WTC11 (cell line): ENCODE data around the gene ATG101. TPM values are rescaled to one million over a fixed set of nuclear protein-coding genes. Genes with fewer than 3 reads are reported as not detected.

Experiments
- ATAC-seq: fragments of 200-7000 bp; cut with Tn5 transposase; 2 replicates; pipeline ENCODE4 v1.10.0; 2021; ENCODE audit warnings: mild to moderate bottlenecking, moderate library complexity
- CTCF ChIA-PET: fragments of 300-600 bp; sonication (Branson Sonifier 250); formaldehyde crosslinking; loops from one replicate; lab custom pipeline; 2021; ENCODE audit warnings: antibody characterized with exemption; lab: Charles Lee
- POLR2A ChIA-PET: fragments of 350-600 bp; sonication (Branson Sonifier 250); formaldehyde crosslinking; loops from one replicate; lab custom pipeline; 2021; ENCODE audit warnings: antibody characterized with exemption; lab: Charles Lee
- DNase-seq: peaks from one replicate; pipeline ENCODE4 v3.0.0; 2021; ENCODE audit warnings: low spot score
- H3K27ac Mint-ChIP-seq: 2 replicates; pipeline ENCODE4 v1.8.0; 2021; ENCODE audit warnings: mixed read lengths
- H3K27me3 Mint-ChIP-seq: 2 replicates; pipeline ENCODE4 v1.8.0; 2021; ENCODE audit warnings: low read depth, mild to moderate bottlenecking, moderate library complexity, mixed read lengths
- H3K36me3 Mint-ChIP-seq: 2 replicates; pipeline ENCODE4 v1.8.0; 2021; ENCODE audit warnings: mixed read lengths
- H3K4me1 Mint-ChIP-seq: 2 replicates; pipeline ENCODE4 v1.8.0; 2022; ENCODE audit warnings: mixed read lengths
- H3K4me3 Mint-ChIP-seq: 2 replicates; pipeline ENCODE4 v1.8.0; 2021; ENCODE audit warnings: mild to moderate bottlenecking, moderate library complexity, mixed read lengths
- H3K9me3 Mint-ChIP-seq: 2 replicates; pipeline ENCODE4 v1.8.0; 2021; ENCODE audit warnings: mixed read lengths
- ATF1 ChIP-seq: sonication (generic); formaldehyde crosslinking; IDR thresholded peaks from 2 replicates; pipeline ENCODE4 v1.8.1; 2023; ENCODE audit warnings: mild to moderate bottlenecking, moderate library complexity, missing genetic modification reagents
- ATF2 ChIP-seq: sonication (generic); formaldehyde crosslinking; IDR thresholded peaks from 2 replicates; pipeline ENCODE4 v1.8.1; 2022; ENCODE audit warnings: low read depth, missing genetic modification reagents, borderline replicate concordance
- ATF6 ChIP-seq: sonication (generic); formaldehyde crosslinking; IDR thresholded peaks from 2 replicates; pipeline ENCODE4 v1.8.1; 2023; ENCODE audit warnings: mild to moderate bottlenecking, missing genetic modification reagents
- ETV6 ChIP-seq: sonication (generic); formaldehyde crosslinking; IDR thresholded peaks from 2 replicates; pipeline ENCODE4 v1.8.1; 2022; ENCODE audit warnings: mild to moderate bottlenecking, missing genetic modification reagents
- FOXK1 ChIP-seq: sonication (generic); formaldehyde crosslinking; IDR thresholded peaks from 2 replicates; pipeline ENCODE4 v1.8.0; 2022; ENCODE audit warnings: mild to moderate bottlenecking, moderate library complexity, missing genetic modification reagents
- FOXP1 ChIP-seq: sonication (generic); formaldehyde crosslinking; IDR thresholded peaks from 2 replicates; pipeline ENCODE4 v1.8.0; 2022; ENCODE audit warnings: missing genetic modification reagents, mild to moderate bottlenecking, moderate library complexity, borderline replicate concordance
- GRHL2 ChIP-seq: fragments of 250-450 bp; sonication (Bioruptor Pico); IDR thresholded peaks from 2 replicates; pipeline ENCODE4 v1.8.0; 2022; ENCODE audit warnings: mild to moderate bottlenecking, moderate library complexity; ENCODE audit not compliant: insufficient replicate concordance, severe bottlenecking
- HMGA2 ChIP-seq: fragments of 250-450 bp; sonication (Bioruptor Pico); IDR thresholded peaks from 2 replicates; pipeline ENCODE4 v1.4.0; 2021; ENCODE audit warnings: mild to moderate bottlenecking, moderate library complexity
- HMGXB4 ChIP-seq: sonication (generic); formaldehyde crosslinking; IDR thresholded peaks from 2 replicates; pipeline ENCODE4 v1.8.1; 2023; ENCODE audit warnings: mild to moderate bottlenecking, moderate library complexity, missing genetic modification reagents
- MAX ChIP-seq: sonication (generic); formaldehyde crosslinking; IDR thresholded peaks from 2 replicates; pipeline ENCODE4 v1.8.0; 2022; ENCODE audit warnings: mild to moderate bottlenecking, missing genetic modification reagents
- NFYB ChIP-seq: sonication (generic); formaldehyde crosslinking; conservative IDR thresholded peaks from 2 replicates; pipeline ENCODE4 v1.8.0; 2022; ENCODE audit warnings: low read depth, missing genetic modification reagents
- NR3C1 ChIP-seq: sonication (generic); formaldehyde crosslinking; conservative IDR thresholded peaks from 2 replicates; pipeline ENCODE4 v1.8.1; 2023; ENCODE audit warnings: low read depth, mild to moderate bottlenecking, missing genetic modification reagents
- PRDM15 ChIP-seq: sonication (generic); formaldehyde crosslinking; IDR thresholded peaks from 2 replicates; pipeline ENCODE4 v1.8.0; 2022; ENCODE audit warnings: missing genetic modification reagents
- RORB ChIP-seq: fragments of 250-450 bp; sonication (Bioruptor Pico); IDR thresholded peaks from 2 replicates; pipeline ENCODE4 v1.9.0; 2021; ENCODE audit warnings: mild to moderate bottlenecking
- TEAD1 ChIP-seq: sonication (generic); formaldehyde crosslinking; IDR thresholded peaks from 2 replicates; pipeline ENCODE4 v1.8.0; 2022; ENCODE audit warnings: mild to moderate bottlenecking, missing genetic modification reagents
- ZNF219 ChIP-seq: sonication (generic); formaldehyde crosslinking; IDR thresholded peaks from 2 replicates; pipeline ENCODE4 v1.8.0; 2023; ENCODE audit warnings: missing genetic modification reagents, mild to moderate bottlenecking, borderline replicate concordance
- total RNA-seq: library from RNA; stranded (reverse); gene quantifications from 3 replicates; pipeline ENCODE4 v1.2.3, GENCODE V29; 2021
- TF ChIP-seq, protein P1 (sequence below): sonication (generic); formaldehyde crosslinking; conservative IDR thresholded peaks from 2 replicates; pipeline ENCODE4 v1.8.1; 2022; ENCODE audit warnings: mild to moderate bottlenecking, missing genetic modification reagents
- TF ChIP-seq, protein P2 (sequence below): sonication (generic); formaldehyde crosslinking; IDR thresholded peaks from 2 replicates; pipeline ENCODE4 v1.8.1; 2023; ENCODE audit warnings: mild to moderate bottlenecking, missing genetic modification reagents, moderate library complexity

ATG101 gene
- total RNA-seq, 1 experiment from 2014 or later, result 52.1 TPM

- DNase-seq (peak; percentile 74), ATAC-seq (0 out of 2 replicates have a peak, but pooled peaks have one; percentile 3)
- ChIA-PET POLR2A (interaction anchor here (1.0 to 2.7 kb wide), 3 partner anchors 11 to 33 kb away, joined by 3 to 11 read pairs (median 4); partner anchors contain the start of genes ATG101 and NR4A1), CTCF (interaction anchor here (0.6 to 7.1 kb wide), 9 partner anchors 12 to 128 kb away, joined by 3 to 130 read pairs (median 5); partner anchors contain the start of genes ATG101 and SMIM41)
- Mint-ChIP-seq H3K9me3 (no peaks in the 10 kb centered on the region), H3K27me3 (peaks cover 45% of the 10 kb centered on the region), H3K36me3 (no peaks in the 10 kb centered on the region), H3K4me1 (peaks cover 33% of the 10 kb centered on the region)
- TF ChIP-seq, protein P1, sequence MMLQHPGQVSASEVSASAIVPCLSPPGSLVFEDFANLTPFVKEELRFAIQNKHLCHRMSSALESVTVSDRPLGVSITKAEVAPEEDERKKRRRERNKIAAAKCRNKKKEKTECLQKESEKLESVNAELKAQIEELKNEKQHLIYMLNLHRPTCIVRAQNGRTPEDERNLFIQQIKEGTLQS (CRISPR knock-in tag), result no peak
- TF ChIP-seq, protein P2, sequence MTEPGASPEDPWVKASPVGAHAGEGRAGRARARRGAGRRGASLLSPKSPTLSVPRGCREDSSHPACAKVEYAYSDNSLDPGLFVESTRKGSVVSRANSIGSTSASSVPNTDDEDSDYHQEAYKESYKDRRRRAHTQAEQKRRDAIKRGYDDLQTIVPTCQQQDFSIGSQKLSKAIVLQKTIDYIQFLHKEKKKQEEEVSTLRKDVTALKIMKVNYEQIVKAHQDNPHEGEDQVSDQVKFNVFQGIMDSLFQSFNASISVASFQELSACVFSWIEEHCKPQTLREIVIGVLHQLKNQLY, result no peak
- peak; percentile 53; the same call in 1 of the 2 replicates for TF ChIP-seq HMGXB4
- TF ChIP-seq GRHL2 (CRISPR knock-in tag), result no peak
- TF ChIP-seq NR3C1, result no peak
- TF ChIP-seq PRDM15 (CRISPR knock-in tag), result no peak
- no peak for TF ChIP-seq ATF6 (CRISPR knock-in tag)
- TF ChIP-seq, all 79 proteins: peak for 1
- peak overlapping the region; percentile 81 for H3K4me3 Mint-ChIP-seq
- no peak overlapping the region for H3K27ac Mint-ChIP-seq
Measured at GRCh38 chr12:52037248-52037861, 32.4 kb upstream of the ATG101 start.

GRCh38 chr12:52038447-52038846 lies 31.3 kb upstream of the ATG101 start:
- no peak for TF ChIP-seq FOXK1
- TF ChIP-seq NFYB (CRISPR knock-in tag), result no peak
- TF ChIP-seq FOXP1, result no peak
- TF ChIP-seq TEAD1 (CRISPR knock-in tag), result no peak
- no peak for TF ChIP-seq ATF6 (CRISPR knock-in tag)
- no peak for TF ChIP-seq RORB (CRISPR knock-in tag)
- no peak for TF ChIP-seq MAX
- no peak for TF ChIP-seq ETV6 (CRISPR knock-in tag)
- no peak for TF ChIP-seq ZNF219
- TF ChIP-seq ATF2 (CRISPR knock-in tag), result no peak
- TF ChIP-seq ATF1 (CRISPR knock-in tag), result no peak
- no peak for TF ChIP-seq HMGA2
- peaks cover 26% of the 10 kb centered on the region for H3K4me1 Mint-ChIP-seq
- CTCF ChIA-PET, result interaction anchor here (0.5 to 7.1 kb wide), 6 partner anchors 12 to 68 kb away, joined by 3 to 130 read pairs (median 4); partner anchors contain the start of gene ATG101
- H3K4me3 Mint-ChIP-seq, result peak overlapping the region; percentile 81
- no peaks in the 10 kb centered on the region for H3K9me3 Mint-ChIP-seq
- peaks cover 40% of the 10 kb centered on the region for H3K27me3 Mint-ChIP-seq
- DNase-seq, result no peak
- no peak for ATAC-seq
- no peaks in the 10 kb centered on the region for H3K36me3 Mint-ChIP-seq
- POLR2A ChIA-PET, result interaction anchor here (1.2 to 2.7 kb wide), 2 partner anchors 9 to 13 kb away, joined by 5 to 11 read pairs; partner anchors contain the start of gene NR4A1
- H3K27ac Mint-ChIP-seq, result no peak overlapping the region; the same call in 1 of the 2 replicates
